Caco-2 (cell line): ENCODE results near the gene ST3GAL5. TPM values are rescaled to one million over a fixed set of nuclear protein-coding genes. Genes with fewer than 3 reads are reported as not detected.

Experiments
- BruUV-seq: library from RNA; stranded (reverse); fragments of 400-500 nt; replicated peaks from 2 replicates; lab custom pipeline; 2021; lab: Mats Ljungman, UMichigan
- CTCF ChIA-PET: fragments of 300-600 bp; sonication (Branson Sonifier 250); formaldehyde crosslinking; loops from one replicate; lab custom pipeline; 2022; ENCODE audit warnings: antibody characterized with exemption; lab: Charles Lee
- POLR2A ChIA-PET: fragments of 300-600 bp; sonication (Branson Sonifier 250); formaldehyde crosslinking; loops from one replicate; lab custom pipeline; 2022; ENCODE audit warnings: antibody characterized with exemption; lab: Charles Lee
- DNase-seq, 2 experiments: peaks; one replicate each; pipeline versions ENCODE4 v3.0.0 to v3.0.0-alpha.2; 2020 to 2022
- H3K27me3 ChIP-seq: replicated peaks from 2 replicates; pipeline ENCODE4 v1.6.0; 2011; ENCODE audit warnings: low read length; ENCODE audit not compliant: control insufficient read depth, insufficient read depth
- H3K36me3 ChIP-seq: 2 replicates; pipeline ENCODE4 v1.5.1; 2011; ENCODE audit warnings: low read length; ENCODE audit not compliant: control insufficient read depth, insufficient read depth
- H3K4me1 ChIP-seq: fragments of 250-450 bp; sonication (Bioruptor Pico); 2 replicates; pipeline ENCODE4 v1.5.1; 2020; ENCODE audit warnings: mild to moderate bottlenecking
- H3K4me3 ChIP-seq: 2 replicates; pipeline ENCODE4 v1.5.1; 2011; ENCODE audit warnings: low read depth, mild to moderate bottlenecking, control low read depth, low read length
- H3K9me3 ChIP-seq: fragments of 250-450 bp; sonication (Bioruptor Pico); 2 replicates; pipeline ENCODE4 v1.5.1; 2020; ENCODE audit warnings: mild to moderate bottlenecking, moderate library complexity
- H3K27ac Mint-ChIP-seq: one replicate; pipeline ENCODE4 v1.8.0; 2022; ENCODE audit warnings: mixed read lengths; ENCODE audit not compliant: unreplicated experiment
- H3K27me3 Mint-ChIP-seq: one replicate; pipeline ENCODE4 v1.8.0; 2022; ENCODE audit warnings: mixed read lengths; ENCODE audit not compliant: insufficient read depth, unreplicated experiment
- H3K36me3 Mint-ChIP-seq: one replicate; pipeline ENCODE4 v1.8.0; 2022; ENCODE audit warnings: mild to moderate bottlenecking, mixed read lengths; ENCODE audit not compliant: insufficient read depth, unreplicated experiment
- H3K4me1 Mint-ChIP-seq: one replicate; pipeline ENCODE4 v1.8.0; 2022; ENCODE audit warnings: low read depth, mixed read lengths; ENCODE audit not compliant: unreplicated experiment
- H3K4me3 Mint-ChIP-seq: one replicate; pipeline ENCODE4 v1.8.0; 2022; ENCODE audit warnings: mild to moderate bottlenecking, moderate library complexity, mixed read lengths; ENCODE audit not compliant: unreplicated experiment
- H3K9me3 Mint-ChIP-seq: one replicate; pipeline ENCODE4 v1.8.0; 2022; ENCODE audit warnings: mixed read lengths; ENCODE audit not compliant: unreplicated experiment
- CTCF ChIP-seq, 2 experiments: fragments of 200-600 bp in 1 of 2; IDR thresholded peaks; 1 replicate in 1 of 2; 2 replicates in 1 of 2; pipeline versions ENCODE4 v1.5.1 to v1.8.0; 2011 to 2022; ENCODE audit warnings: antibody characterized with exemption in 1 of 2, control low read depth in 1 of 2, inconsistent platforms in 1 of 2, low read depth in 1 of 2, low read length in 1 of 2, mild to moderate bottlenecking in 1 of 2, moderate library complexity in 1 of 2; ENCODE audit not compliant: insufficient read depth in 1 of 2, severe bottlenecking in 1 of 2, unreplicated experiment in 1 of 2
- intact Hi-C: fragments of 100-400 bp; cut with micrococcal nuclease; formaldehyde crosslinking; loops from one replicate; pipeline ENCODE4 v1.10.0; 2022; ENCODE audit not compliant: unreplicated experiment
- total RNA-seq: library from RNA; stranded (reverse); gene quantifications from 2 replicates; pipeline ENCODE4 v1.2.3, GENCODE V29; 2022

The ST3GAL5 gene
- total RNA-seq, 1 experiment from 2014 or later = 3.4 TPM

- H3K27me3 ChIP-seq = no peaks in the 10 kb centered on the region
- Mint-ChIP-seq H3K4me1 (peaks cover 6% of the 10 kb centered on the region), H3K27ac (no peak overlapping the region), H3K36me3 (no peaks in the 10 kb centered on the region), H3K4me3 (no peak overlapping the region), H3K27me3 (peaks cover 22% of the 10 kb centered on the region), H3K9me3 (no peaks in the 10 kb centered on the region)
- no peaks in the 10 kb centered on the region for H3K36me3 ChIP-seq
- no peaks in the 10 kb centered on the region for H3K4me1 ChIP-seq
- no peak for TF ChIP-seq CTCF (IDR thresholded peaks at IDR 0.05; ENCODE audit: insufficient read depth in 1 of 2, low read depth in 1 of 2, low read length in 1 of 2, severe bottlenecking in 1 of 2, unreplicated experiment in 1 of 2)
- H3K4me3 ChIP-seq = no peak overlapping the region
- H3K9me3 ChIP-seq = no peaks in the 10 kb centered on the region
- ChIA-PET POLR2A (no interaction called here), CTCF (no interaction called here)
- intact Hi-C loops = no loop called here
- DNase-seq = no peak
- BruUV-seq = no TSS peak
Measured at GRCh38 chr2:85791704-85792565, 96.9 kb downstream of the ST3GAL5 start.

- H3K27me3 ChIP-seq = no peaks in the 10 kb centered on the region
- no peaks in the 10 kb centered on the region for H3K36me3 Mint-ChIP-seq
- no peak overlapping the region for H3K4me3 Mint-ChIP-seq
Measured at GRCh38 chr2:85790499-85791188, 98.1 kb downstream of the ST3GAL5 start.

More at GRCh38 chr2:85790499-85791188, 98.1 kb downstream of the ST3GAL5 start:
- CTCF ChIA-PET = no interaction called here
- no TSS peak for BruUV-seq
- Mint-ChIP-seq H3K27me3 (peaks cover 22% of the 10 kb centered on the region), H3K9me3 (no peaks in the 10 kb centered on the region), H3K27ac (no peak overlapping the region), H3K4me1 (peaks cover 6% of the 10 kb centered on the region)
- H3K4me1 ChIP-seq = no peaks in the 10 kb centered on the region
- H3K4me3 ChIP-seq = no peak overlapping the region
- H3K9me3 ChIP-seq = no peaks in the 10 kb centered on the region
- no peak for DNase-seq
- no peak for TF ChIP-seq CTCF (IDR thresholded peaks at IDR 0.05; ENCODE audit: insufficient read depth in 1 of 2, low read depth in 1 of 2, low read length in 1 of 2, severe bottlenecking in 1 of 2, unreplicated experiment in 1 of 2)
- POLR2A ChIA-PET = no interaction called here
- intact Hi-C loops = no loop called here
- H3K36me3 ChIP-seq = no peaks in the 10 kb centered on the region
